PC-3 (cell line): ENCODE data around the gene GMDS. TPM values are rescaled to one million over a fixed set of nuclear protein-coding genes. Genes with fewer than 3 reads are reported as not detected.

Experiments used
- ATAC-seq: fragments of 200-7000 bp; cut with Tn5 transposase; 2 replicates; pipeline ENCODE4 v1.9.1; 2020; ENCODE audit warnings: mild to moderate bottlenecking, moderate library complexity
- BruUV-seq: library from RNA; stranded (reverse); fragments of 400-500 nt; replicated peaks from 2 replicates; lab custom pipeline; 2021; lab: Mats Ljungman, UMichigan
- CTCF ChIA-PET: fragments of 300-600 bp; sonication (Branson Sonifier 250); formaldehyde crosslinking; loops from one replicate; lab custom pipeline; 2022; ENCODE audit warnings: antibody characterized with exemption; lab: Charles Lee
- POLR2A ChIA-PET: fragments of 300-600 bp; sonication (Branson Sonifier 250); formaldehyde crosslinking; loops from one replicate; lab custom pipeline; 2022; ENCODE audit warnings: antibody characterized with exemption; ENCODE audit not compliant: unreplicated experiment; lab: Charles Lee
- DNase-seq: peaks from one replicate; pipeline ENCODE4 v3.0.0-alpha.2; 2015
- H2AFZ ChIP-seq: fragments of 300-600 bp; sonication (generic); 2 replicates; pipeline ENCODE4 v1.6.0; 2016; ENCODE audit warnings: antibody characterized with exemption, low read length
- H3F3A ChIP-seq: fragments of 300-600 bp; sonication (generic); one replicate; pipeline ENCODE4 v1.6.0; 2017; ENCODE audit warnings: antibody characterized with exemption, low read length, control low read depth, mild to moderate bottlenecking; ENCODE audit not compliant: unreplicated experiment
- H3K27ac ChIP-seq: fragments of 300-600 bp; sonication (generic); 2 replicates; pipeline ENCODE4 v1.5.1; 2016; ENCODE audit warnings: mild to moderate bottlenecking, low read length
- H3K27me3 ChIP-seq: fragments of 300-600 bp; sonication (generic); 2 replicates; pipeline ENCODE4 v1.6.1; 2016; ENCODE audit warnings: low read length, mixed read lengths
- H3K36me3 ChIP-seq: fragments of 300-600 bp; sonication (generic); 2 replicates; pipeline ENCODE4 v1.6.1; 2016; ENCODE audit warnings: low read depth, mixed run types, low read length, mixed read lengths
- H3K4me1 ChIP-seq: fragments of 300-600 bp; sonication (generic); 2 replicates; pipeline ENCODE4 v1.5.1; 2016; ENCODE audit warnings: low read length; ENCODE audit not compliant: insufficient read depth
- H3K4me2 ChIP-seq: fragments of 300-600 bp; sonication (generic); 2 replicates; pipeline ENCODE4 v1.6.0; 2016; ENCODE audit warnings: low read length
- H3K4me3 ChIP-seq: fragments of 300-600 bp; sonication (generic); 2 replicates; pipeline ENCODE4 v1.5.1; 2016; ENCODE audit warnings: mild to moderate bottlenecking, low read length, mixed read lengths
- H3K79me2 ChIP-seq: fragments of 300-600 bp; sonication (generic); 2 replicates; pipeline ENCODE4 v1.6.1; 2017; ENCODE audit warnings: low read length, mixed read lengths
- H3K9ac ChIP-seq: fragments of 300-600 bp; sonication (generic); 2 replicates; pipeline ENCODE4 v1.6.0; 2016; ENCODE audit warnings: mild to moderate bottlenecking, low read length
- H3K9me2 ChIP-seq: fragments of 300-600 bp; sonication (generic); replicated peaks from 2 replicates; pipeline ENCODE4 v1.6.1; 2016; ENCODE audit warnings: mixed run types, low read length, mixed read lengths
- H3K9me3 ChIP-seq: fragments of 300-600 bp; sonication (generic); 2 replicates; pipeline ENCODE4 v1.6.1; 2016; ENCODE audit warnings: low read length, mixed read lengths
- H4K20me1 ChIP-seq: fragments of 300-600 bp; sonication (generic); 2 replicates; pipeline ENCODE4 v1.6.1; 2016; ENCODE audit warnings: low read length, mixed read lengths
- CTCF ChIP-seq: fragments of 300-600 bp; sonication (generic); conservative IDR thresholded peaks from 2 replicates; pipeline ENCODE4 v1.5.1; 2017; ENCODE audit warnings: antibody characterized with exemption, low read depth, mild to moderate bottlenecking, low read length
- EZH2 ChIP-seq: fragments of 300-600 bp; sonication (generic); IDR thresholded peaks from one replicate; pipeline ENCODE4 v1.6.1; 2017; ENCODE audit warnings: antibody characterized with exemption, mild to moderate bottlenecking, low read length; ENCODE audit not compliant: unreplicated experiment
- EZH2phosphoT487 ChIP-seq: fragments of 300-600 bp; sonication (generic); IDR thresholded peaks from 2 replicates; pipeline ENCODE4 v1.6.1; 2018; ENCODE audit warnings: mild to moderate bottlenecking, antibody characterized with exemption, low read length, borderline replicate concordance
- intact Hi-C: fragments of 100-400 bp; cut with micrococcal nuclease; formaldehyde crosslinking; loops from 2 replicates; pipeline ENCODE4 v1.9.0; 2023
- total RNA-seq: library from RNA; depleted of rRNA; stranded (reverse); fragments of >200 nt; gene quantifications from 2 replicates; pipeline ENCODE4 v1.2.3, GENCODE V29; 2014

Gene GMDS
- total RNA-seq, 1 experiment from 2014 or later, result 18.3 TPM

- no peak for ATAC-seq
Measured at GRCh38 chr6:2094642-2095041, 150.8 kb downstream of the GMDS start.

DNA sequence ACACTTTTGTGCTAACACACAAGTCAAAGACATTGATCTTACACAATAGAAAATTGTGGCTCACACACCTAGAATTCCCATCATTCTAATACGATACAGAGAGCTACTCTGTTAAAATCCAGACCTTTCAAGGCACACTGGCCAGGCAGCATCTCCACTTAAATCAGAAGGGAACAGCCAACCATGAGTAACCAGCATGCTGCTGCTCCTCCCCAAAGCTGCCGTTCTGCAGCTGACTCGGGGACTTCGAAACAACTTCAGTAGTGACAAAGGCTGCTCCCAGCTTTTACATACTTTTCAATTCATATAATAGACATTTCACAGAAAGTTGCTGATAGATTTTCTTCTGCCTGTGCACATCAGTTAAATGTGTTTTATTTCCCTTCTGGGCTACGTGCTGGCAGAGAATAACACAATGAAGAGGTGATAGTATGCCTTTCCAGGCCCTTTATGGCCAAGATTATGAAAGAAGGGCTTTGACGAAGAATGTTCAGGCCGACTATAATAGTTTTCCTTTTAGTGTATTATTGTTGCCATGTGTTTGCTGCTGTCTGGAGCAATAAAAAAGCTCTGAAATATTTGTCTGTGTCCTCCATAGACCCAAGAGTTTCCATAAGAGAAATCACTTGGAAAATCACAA lies 159.0 kb downstream of the GMDS start:
- BruUV-seq, result no TSS peak
- Histone ChIP-seq H3K4me3 (no peak overlapping the region), H3K27ac (no peak overlapping the region), H4K20me1 (no peaks in the 10 kb centered on the region), H3K9ac (no peak overlapping the region), H3K79me2 (no peaks in the 10 kb centered on the region), H3K9me3 (no peaks in the 10 kb centered on the region), H3K4me1 (peaks cover 5% of the 10 kb centered on the region; the same call in 1 of the 2 replicates), H3K36me3 (no peaks in the 10 kb centered on the region), H3K4me2 (no peak overlapping the region), H3K27me3 (no peaks in the 10 kb centered on the region), H2AFZ (no peak overlapping the region), H3F3A (no peaks in the 10 kb centered on the region), H3K9me2 (no peaks in the 10 kb centered on the region)
- ATAC-seq (no peak), DNase-seq (no peak)
- intact Hi-C loops, result no loop called here
- ChIA-PET CTCF (interaction anchor here (0.5 kb wide), 1 partner anchor 1123 kb away, joined by 3 read pairs; no protein-coding TSS in a partner anchor), POLR2A (interaction anchor here (0.7 kb wide), 1 partner anchor 602 kb away, joined by 3 read pairs; no protein-coding TSS in a partner anchor)
- TF ChIP-seq EZH2 (no peak), EZH2phosphoT487 (no peak), CTCF (no peak)

More at GRCh38 chr6:2094642-2095041, 150.8 kb downstream of the GMDS start:
- no peaks in the 10 kb centered on the region for H3K36me3 ChIP-seq
- H3K79me2 ChIP-seq, result no peaks in the 10 kb centered on the region
- H3F3A ChIP-seq, result no peaks in the 10 kb centered on the region
- ChIA-PET CTCF (interaction anchor here (0.6 kb wide), 1 partner anchor 483 kb away, joined by 5 read pairs; no protein-coding TSS in a partner anchor), POLR2A (no interaction called here)
- H3K4me3 ChIP-seq, result no peak overlapping the region
- DNase-seq, result no peak
- no peak overlapping the region for H3K27ac ChIP-seq
- H3K9ac ChIP-seq, result no peak overlapping the region
- H3K4me1 ChIP-seq, result no peaks in the 10 kb centered on the region
- no peaks in the 10 kb centered on the region for H3K27me3 ChIP-seq
- no peaks in the 10 kb centered on the region for H4K20me1 ChIP-seq
- no peak overlapping the region for H3K4me2 ChIP-seq
- BruUV-seq, result no TSS peak
- H3K9me3 ChIP-seq, result no peaks in the 10 kb centered on the region
- TF ChIP-seq CTCF, result no peak
- no peak for TF ChIP-seq EZH2phosphoT487
- no peak for TF ChIP-seq EZH2
- H2AFZ ChIP-seq, result no peak overlapping the region
- intact Hi-C loops, result no loop called here
- no peaks in the 10 kb centered on the region for H3K9me2 ChIP-seq

DNA sequence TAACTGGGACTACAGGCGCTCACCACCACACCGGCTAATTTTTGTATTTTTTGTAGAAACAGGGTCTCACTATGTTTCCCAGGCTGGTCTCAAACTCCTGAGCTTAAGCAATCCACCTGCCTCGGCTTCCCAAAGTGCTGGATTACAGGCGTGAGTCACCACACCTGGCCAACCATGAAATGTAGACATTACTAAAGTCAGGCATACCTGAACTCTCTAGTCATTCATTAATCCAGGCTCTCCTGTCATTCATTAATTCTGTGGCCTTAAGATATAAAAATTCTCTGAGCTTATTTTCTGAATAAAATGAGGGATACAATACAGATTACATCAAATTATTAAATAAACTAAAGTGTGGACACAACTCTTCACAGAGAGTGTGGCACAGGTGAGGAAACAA lies 159.7 kb downstream of the GMDS start:
- H2AFZ ChIP-seq, result no peak overlapping the region
- no peak overlapping the region for H3K27ac ChIP-seq
- TF ChIP-seq EZH2, result no peak
- TF ChIP-seq EZH2phosphoT487, result no peak
- no peak for TF ChIP-seq CTCF
- CTCF ChIA-PET, result no interaction called here
- no peaks in the 10 kb centered on the region for H4K20me1 ChIP-seq
- POLR2A ChIA-PET, result interaction anchor here (0.7 kb wide), 1 partner anchor 603 kb away, joined by 3 read pairs; no protein-coding TSS in a partner anchor
- peaks cover 5% of the 10 kb centered on the region; the same call in 1 of the 2 replicates for H3K4me1 ChIP-seq
- no peaks in the 10 kb centered on the region for H3K79me2 ChIP-seq
- H3F3A ChIP-seq, result no peaks in the 10 kb centered on the region
- H3K9me2 ChIP-seq, result no peaks in the 10 kb centered on the region
- no peaks in the 10 kb centered on the region for H3K27me3 ChIP-seq
- intact Hi-C loops, result no loop called here
- H3K9me3 ChIP-seq, result no peaks in the 10 kb centered on the region
- H3K36me3 ChIP-seq, result no peaks in the 10 kb centered on the region
- DNase-seq (peak; percentile 31), ATAC-seq (no peak)
- no peak overlapping the region for H3K4me3 ChIP-seq
- H3K9ac ChIP-seq, result no peak overlapping the region
- no TSS peak for BruUV-seq
- H3K4me2 ChIP-seq, result no peak overlapping the region
